ENCODE data around the gene CD200R1.

CD200R1 gene

DNA sequence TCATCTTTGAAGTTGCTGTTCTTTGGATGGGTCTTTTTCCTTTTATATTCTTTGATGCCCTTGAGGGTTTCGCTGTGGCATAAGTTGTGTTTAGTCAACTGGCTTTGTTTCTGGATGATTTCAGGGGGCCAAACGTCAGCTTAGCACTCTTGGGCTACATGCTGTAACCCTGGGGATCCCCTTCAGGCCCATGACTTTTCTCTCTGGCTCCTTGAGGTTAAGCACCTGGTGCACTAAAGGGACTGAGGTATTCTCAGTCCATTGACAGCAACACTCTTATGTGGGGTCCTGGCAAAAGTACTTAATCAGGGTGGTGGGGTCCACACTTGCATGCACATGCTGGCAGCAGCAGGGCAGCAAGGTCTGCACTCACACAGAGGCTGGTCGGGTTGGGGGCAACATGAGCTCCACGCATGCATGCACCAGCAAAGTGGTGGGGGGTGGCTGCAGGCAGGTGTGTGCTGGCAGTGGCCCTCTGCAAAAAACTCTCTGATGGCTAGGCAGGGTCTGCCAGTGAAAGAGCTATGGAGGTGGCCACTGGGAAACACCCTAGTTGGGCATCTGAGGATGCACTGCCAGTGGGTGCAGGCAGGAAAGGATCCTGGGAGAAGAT, 90.1 kb downstream of the CD200R1 start:
- DNase-seq = no peak

DNA sequence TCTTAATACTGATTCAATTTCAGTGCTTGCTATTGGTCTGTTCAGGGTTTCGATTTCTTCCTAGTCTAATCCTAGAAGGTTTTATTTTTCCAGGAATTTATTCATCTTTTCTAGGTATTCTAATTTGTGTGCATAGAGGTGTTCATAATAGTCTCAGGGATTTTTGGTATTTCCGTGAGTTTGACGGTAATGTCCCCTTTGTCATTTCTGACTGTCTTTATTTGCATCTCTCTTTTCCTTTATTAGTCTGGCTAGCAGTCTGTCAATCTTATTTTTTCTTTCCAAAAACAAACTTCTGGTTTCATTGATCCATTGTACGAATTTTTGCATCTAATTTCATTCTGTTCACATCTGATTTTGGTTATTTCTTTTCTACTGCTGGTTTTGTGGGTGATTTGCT, 93.0 kb downstream of the CD200R1 start:
- no peak for DNase-seq

DNA sequence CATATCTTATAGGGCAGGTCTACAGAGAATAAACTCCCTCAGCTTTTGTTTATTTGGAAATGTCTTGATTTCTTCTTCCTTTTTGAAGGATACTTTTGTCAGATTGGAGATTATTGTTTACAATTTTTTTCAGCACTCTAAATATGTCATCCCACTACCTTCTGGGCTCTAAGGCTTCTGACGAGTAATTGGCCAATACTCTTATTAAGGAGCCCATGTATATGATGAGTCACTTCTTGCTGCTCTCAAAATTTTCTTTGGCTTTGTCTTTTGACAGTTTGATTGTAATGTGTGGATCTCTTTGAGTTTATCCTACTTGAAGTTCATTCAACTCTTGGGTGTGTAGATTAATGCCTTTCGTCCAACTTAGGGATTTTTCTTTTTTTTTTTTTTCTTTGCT, 99.3 kb downstream of the CD200R1 start:
- no peak for DNase-seq

DNA sequence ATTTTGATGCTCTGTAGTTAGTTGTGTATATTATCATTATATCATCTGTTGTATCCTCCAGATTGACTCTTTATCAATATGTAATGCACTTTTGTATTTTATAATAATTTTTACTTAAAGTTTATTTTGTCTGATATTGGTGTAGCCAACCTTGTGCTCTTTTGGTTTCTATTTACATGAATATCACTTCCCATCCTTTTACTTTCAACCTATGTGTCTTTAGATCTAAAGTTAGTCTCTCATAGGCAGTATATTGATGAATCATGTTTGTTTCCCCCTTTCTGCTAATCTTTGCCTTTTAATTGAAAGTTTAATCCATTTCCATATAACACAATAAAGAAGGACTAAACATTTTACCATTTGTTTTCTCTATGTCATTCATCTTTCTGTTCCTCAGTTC, 100.2 kb downstream of the CD200R1 start:
- DNase-seq = no peak

DNA sequence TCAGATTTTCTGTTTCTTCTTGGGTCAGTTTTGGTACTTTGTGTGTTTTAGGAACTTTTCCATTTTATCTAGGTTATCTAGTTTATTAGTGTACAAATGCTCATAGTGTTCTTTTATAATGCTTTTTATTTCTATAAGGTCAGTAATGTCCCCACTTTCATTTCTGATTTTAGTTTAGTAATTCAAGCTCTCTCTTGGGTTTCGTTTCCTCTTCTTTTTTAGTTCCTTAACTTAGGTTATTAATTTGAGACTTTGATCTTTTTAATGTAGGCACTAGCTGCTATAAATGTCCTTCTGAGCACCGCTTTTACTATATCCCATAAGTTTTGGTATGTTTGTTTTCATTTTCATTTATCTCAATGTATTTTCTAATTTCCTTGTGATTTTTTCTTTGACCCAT, 101.3 kb downstream of the CD200R1 start:
- no peak for DNase-seq

DNA sequence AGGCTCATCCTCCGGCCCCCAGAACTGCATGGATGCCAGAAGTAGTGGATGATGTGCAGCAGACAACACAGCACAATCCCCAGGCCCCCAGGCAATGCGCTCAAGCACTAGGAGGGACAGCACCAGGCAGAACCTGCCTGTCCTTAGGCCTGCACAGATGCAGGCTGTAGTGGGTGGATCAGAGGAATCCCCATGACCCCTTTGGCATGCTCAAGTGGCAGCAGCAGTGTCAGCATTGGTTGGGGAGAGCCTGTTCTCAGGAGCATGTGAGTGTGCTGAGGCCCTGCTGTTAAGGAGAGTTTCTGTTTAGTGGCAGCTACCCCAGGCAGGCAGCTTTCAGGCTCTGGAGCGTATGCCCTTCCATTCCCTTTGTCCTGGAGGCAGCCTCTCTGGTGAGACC, 103.2 kb downstream of the CD200R1 start:
- no peak for DNase-seq

All from GDM1 (cell line).